ENCODE results near the gene TIMM8A. TPM values are rescaled to one million over a fixed set of nuclear protein-coding genes. Genes with fewer than 3 reads are reported as not detected.

The TIMM8A gene
- polyA plus RNA-seq, 1 of the 3 experiments (the other 2 are of a cell fraction): 14.2 TPM

DNA sequence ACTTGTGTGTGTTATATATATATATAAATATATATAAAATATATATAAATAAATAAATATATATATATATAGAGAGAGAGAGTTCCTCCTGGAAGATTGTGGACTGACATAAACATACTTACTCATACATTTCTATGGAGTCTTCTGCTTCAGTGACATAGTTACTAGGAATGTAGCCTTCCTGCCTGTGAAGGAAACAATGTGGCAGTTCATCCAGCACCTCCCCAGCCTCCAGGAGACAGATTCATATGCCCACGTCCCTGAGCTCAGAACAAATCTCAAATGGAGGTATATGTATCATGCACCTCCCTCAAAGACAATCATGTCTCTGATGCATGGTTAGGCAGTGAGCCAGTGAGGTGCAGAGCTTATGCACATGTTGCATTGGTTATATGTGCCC, 11.4 kb upstream of the TIMM8A start:
- H3K27me3 ChIP-seq (ENCODE audit: insufficient read depth): peaks cover 34% of the 10 kb centered on the region
- no peaks in the 10 kb centered on the region for H3K9me2 ChIP-seq
- TF ChIP-seq, protein P1, sequence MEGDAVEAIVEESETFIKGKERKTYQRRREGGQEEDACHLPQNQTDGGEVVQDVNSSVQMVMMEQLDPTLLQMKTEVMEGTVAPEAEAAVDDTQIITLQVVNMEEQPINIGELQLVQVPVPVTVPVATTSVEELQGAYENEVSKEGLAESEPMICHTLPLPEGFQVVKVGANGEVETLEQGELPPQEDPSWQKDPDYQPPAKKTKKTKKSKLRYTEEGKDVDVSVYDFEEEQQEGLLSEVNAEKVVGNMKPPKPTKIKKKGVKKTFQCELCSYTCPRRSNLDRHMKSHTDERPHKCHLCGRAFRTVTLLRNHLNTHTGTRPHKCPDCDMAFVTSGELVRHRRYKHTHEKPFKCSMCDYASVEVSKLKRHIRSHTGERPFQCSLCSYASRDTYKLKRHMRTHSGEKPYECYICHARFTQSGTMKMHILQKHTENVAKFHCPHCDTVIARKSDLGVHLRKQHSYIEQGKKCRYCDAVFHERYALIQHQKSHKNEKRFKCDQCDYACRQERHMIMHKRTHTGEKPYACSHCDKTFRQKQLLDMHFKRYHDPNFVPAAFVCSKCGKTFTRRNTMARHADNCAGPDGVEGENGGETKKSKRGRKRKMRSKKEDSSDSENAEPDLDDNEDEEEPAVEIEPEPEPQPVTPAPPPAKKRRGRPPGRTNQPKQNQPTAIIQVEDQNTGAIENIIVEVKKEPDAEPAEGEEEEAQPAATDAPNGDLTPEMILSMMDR (IDR thresholded peaks at IDR 0.05): no peak
- TF ChIP-seq, protein P2, sequence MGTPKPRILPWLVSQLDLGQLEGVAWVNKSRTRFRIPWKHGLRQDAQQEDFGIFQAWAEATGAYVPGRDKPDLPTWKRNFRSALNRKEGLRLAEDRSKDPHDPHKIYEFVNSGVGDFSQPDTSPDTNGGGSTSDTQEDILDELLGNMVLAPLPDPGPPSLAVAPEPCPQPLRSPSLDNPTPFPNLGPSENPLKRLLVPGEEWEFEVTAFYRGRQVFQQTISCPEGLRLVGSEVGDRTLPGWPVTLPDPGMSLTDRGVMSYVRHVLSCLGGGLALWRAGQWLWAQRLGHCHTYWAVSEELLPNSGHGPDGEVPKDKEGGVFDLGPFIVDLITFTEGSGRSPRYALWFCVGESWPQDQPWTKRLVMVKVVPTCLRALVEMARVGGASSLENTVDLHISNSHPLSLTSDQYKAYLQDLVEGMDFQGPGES (IDR thresholded peaks at IDR 0.05; ENCODE audit: low read depth, low read length): no peak
- TF ChIP-seq EZH2phosphoT487 (IDR thresholded peaks at IDR 0.05; ENCODE audit: borderline replicate concordance, low read depth) (no peak), FOXJ3 (CRISPR knock-in tag; IDR thresholded peaks at IDR 0.05) (no peak), YY1 (IDR thresholded peaks at IDR 0.05; ENCODE audit: low read depth) (no peak), TCF12 (IDR thresholded peaks at IDR 0.05) (no peak), NRF1 (IDR thresholded peaks at IDR 0.05; ENCODE audit: low read depth, low read length) (no peak), TEAD4 (IDR thresholded peaks at IDR 0.05; ENCODE audit: borderline replicate concordance, insufficient read depth) (no peak), RCOR1 (IDR thresholded peaks at IDR 0.05; ENCODE audit: low read length) (no peak), RXRA (IDR thresholded peaks at IDR 0.05; ENCODE audit: borderline replicate concordance, low read depth) (no peak), MXI1 (IDR thresholded peaks at IDR 0.05; ENCODE audit: low read depth, low read length) (no peak), EP300 (IDR thresholded peaks at IDR 0.05; ENCODE audit: borderline replicate concordance in 1 of 2, low read depth in 1 of 2, low read length in 1 of 2) (no peak)
- TF ChIP-seq, protein P3, sequence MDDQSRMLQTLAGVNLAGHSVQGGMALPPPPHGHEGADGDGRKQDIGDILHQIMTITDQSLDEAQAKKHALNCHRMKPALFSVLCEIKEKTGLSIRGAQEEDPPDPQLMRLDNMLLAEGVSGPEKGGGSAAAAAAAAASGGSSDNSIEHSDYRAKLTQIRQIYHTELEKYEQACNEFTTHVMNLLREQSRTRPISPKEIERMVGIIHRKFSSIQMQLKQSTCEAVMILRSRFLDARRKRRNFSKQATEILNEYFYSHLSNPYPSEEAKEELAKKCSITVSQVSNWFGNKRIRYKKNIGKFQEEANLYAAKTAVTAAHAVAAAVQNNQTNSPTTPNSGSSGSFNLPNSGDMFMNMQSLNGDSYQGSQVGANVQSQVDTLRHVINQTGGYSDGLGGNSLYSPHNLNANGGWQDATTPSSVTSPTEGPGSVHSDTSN (IDR thresholded peaks at IDR 0.05): no peak
- TF ChIP-seq, protein P4, sequence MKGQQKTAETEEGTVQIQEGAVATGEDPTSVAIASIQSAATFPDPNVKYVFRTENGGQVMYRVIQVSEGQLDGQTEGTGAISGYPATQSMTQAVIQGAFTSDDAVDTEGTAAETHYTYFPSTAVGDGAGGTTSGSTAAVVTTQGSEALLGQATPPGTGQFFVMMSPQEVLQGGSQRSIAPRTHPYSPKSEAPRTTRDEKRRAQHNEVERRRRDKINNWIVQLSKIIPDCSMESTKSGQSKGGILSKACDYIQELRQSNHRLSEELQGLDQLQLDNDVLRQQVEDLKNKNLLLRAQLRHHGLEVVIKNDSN (IDR thresholded peaks at IDR 0.05; ENCODE audit: borderline replicate concordance, low read depth): no peak
- no peak overlapping the region for H2AFZ ChIP-seq (ENCODE audit: low read depth)
- 17% methylated on average over 1 of the region's 1 CpG for WGBS (ENCODE audit: low lambda C conversion rate)
- no peaks in the 10 kb centered on the region for H3K36me3 ChIP-seq (replicated peaks in 1 of 2; ENCODE audit: control insufficient read depth in 1 of 2, insufficient read depth in 2 of 2, low read length in 1 of 2)
- no peaks in the 10 kb centered on the region for H4K20me1 ChIP-seq (ENCODE audit: insufficient read depth)
- H3K9ac ChIP-seq: no peak overlapping the region
- no peaks in the 10 kb centered on the region for H3F3A ChIP-seq (replicated peaks; ENCODE audit: insufficient read depth)
- H3K4me1 ChIP-seq (ENCODE audit: control insufficient read depth in 1 of 2, insufficient read depth in 2 of 2, low read depth in 1 of 2, low read length in 1 of 2): peaks cover 0 to 2% of the 10 kb centered on the region in 2 experiments; a peak in 1 of 4 replicates
- H3K4me2 ChIP-seq: no peak overlapping the region
- no peak overlapping the region for H3K27ac ChIP-seq (ENCODE audit: low read depth in 2 of 2, low read length in 1 of 2)
- no peaks in the 10 kb centered on the region for H3K79me2 ChIP-seq (ENCODE audit: insufficient read depth)
- ChIA-PET POLR2A (no interaction called here), CTCF (interaction anchor here (1.1 to 1.2 kb wide), 2 partner anchors 9 to 30 kb away, joined by 3 read pairs; no protein-coding TSS in a partner anchor)
- no peaks in the 10 kb centered on the region for H3K9me3 ChIP-seq
- DNase-seq: no peak
- H3K4me3 ChIP-seq (ENCODE audit: low read depth in 2 of 2, low read length in 1 of 2): no peak overlapping the region

Measured in SK-N-SH (cell line).